ENCODE results near the gene DLGAP4. TPM values are rescaled to one million over a fixed set of nuclear protein-coding genes. Genes with fewer than 3 reads are reported as not detected.

The DLGAP4 gene
- total and polyA plus RNA-seq, 2 of the 8 experiments (the other 6 are each of a cell fraction or from before 2014, with no cell fraction given): 41.2 to 57.2 TPM

DNA sequence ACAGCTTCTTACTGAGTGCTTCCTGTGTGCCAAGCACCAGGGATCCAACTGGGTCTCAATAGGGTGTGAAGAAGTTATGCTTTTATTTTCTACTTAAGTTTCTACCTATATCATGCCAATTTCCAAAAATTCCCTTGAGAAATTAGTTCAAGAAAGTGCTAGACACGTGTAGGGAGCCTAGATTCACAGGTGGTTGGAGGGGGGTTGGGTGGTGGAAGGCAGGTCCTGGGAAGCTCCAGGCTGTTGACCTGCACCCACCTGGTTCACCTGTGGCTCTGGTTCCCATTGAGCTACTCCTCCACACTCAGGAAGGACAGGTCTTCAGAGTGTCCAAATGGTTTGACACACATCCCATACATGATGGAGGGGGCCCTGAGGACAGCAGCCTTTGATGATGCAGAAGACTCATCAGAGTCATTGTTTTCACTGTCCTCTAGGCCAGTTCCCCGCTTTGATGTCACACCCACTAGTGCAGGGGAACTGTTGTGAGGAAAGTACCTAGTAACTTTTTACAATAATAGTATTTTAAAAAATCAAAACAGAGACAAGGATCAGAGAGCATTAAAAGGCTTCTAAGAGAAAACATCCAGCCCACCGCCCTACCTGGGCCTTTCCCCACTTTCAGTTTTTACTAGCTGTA lies 195.3 kb downstream of the DLGAP4 start (continued):
- no peak for TF ChIP-seq RXRA (IDR thresholded peaks at IDR 0.05; ENCODE audit: insufficient read depth, low read depth, low read length)
- no peak for TF ChIP-seq SUZ12 (IDR thresholded peaks at IDR 0.05; ENCODE audit: low read length)
- TF ChIP-seq SIN3A (conservative IDR thresholded peaks at IDR 0.05 in 1 of 2, IDR thresholded peaks at IDR 0.05 in 1 of 2; ENCODE audit: low read depth in 1 of 2, low read length in 2 of 2): no peak

All from H1 (cell line).